AG04449 (cell line): ENCODE measurements around the gene KRT2.

Experiments used
- CTCF ChIA-PET: fragments of 350-600 bp; formaldehyde crosslinking; extraction: SDS; loops from one replicate; lab custom pipeline; 2021; ENCODE audit warnings: antibody characterized with exemption; lab: Yijun Ruan, JAX
- POLR2A ChIA-PET: fragments of 400-600, 350-600 bp; formaldehyde crosslinking; extraction: SDS; loops from one replicate; lab custom pipeline; 2020; ENCODE audit warnings: antibody characterized with exemption, inconsistent platforms; lab: Yijun Ruan, JAX
- DNase-seq: peaks from one replicate; pipeline ENCODE4 v3.0.0-alpha.2; 2010; ENCODE audit warnings: low read depth, low spot score
- H3K4me3 ChIP-seq: 2 replicates; pipeline ENCODE4 v1.5.1; 2011; ENCODE audit warnings: low read depth, mild to moderate bottlenecking, control low read depth, low read length
- CTCF ChIP-seq: IDR thresholded peaks from one replicate; pipeline ENCODE4 v1.5.1; 2011; ENCODE audit warnings: mild to moderate bottlenecking, moderate library complexity, low read length, control low read depth, inconsistent platforms; ENCODE audit not compliant: insufficient read depth; ENCODE audit errors: missing control alignments

Gene KRT2

DNA sequence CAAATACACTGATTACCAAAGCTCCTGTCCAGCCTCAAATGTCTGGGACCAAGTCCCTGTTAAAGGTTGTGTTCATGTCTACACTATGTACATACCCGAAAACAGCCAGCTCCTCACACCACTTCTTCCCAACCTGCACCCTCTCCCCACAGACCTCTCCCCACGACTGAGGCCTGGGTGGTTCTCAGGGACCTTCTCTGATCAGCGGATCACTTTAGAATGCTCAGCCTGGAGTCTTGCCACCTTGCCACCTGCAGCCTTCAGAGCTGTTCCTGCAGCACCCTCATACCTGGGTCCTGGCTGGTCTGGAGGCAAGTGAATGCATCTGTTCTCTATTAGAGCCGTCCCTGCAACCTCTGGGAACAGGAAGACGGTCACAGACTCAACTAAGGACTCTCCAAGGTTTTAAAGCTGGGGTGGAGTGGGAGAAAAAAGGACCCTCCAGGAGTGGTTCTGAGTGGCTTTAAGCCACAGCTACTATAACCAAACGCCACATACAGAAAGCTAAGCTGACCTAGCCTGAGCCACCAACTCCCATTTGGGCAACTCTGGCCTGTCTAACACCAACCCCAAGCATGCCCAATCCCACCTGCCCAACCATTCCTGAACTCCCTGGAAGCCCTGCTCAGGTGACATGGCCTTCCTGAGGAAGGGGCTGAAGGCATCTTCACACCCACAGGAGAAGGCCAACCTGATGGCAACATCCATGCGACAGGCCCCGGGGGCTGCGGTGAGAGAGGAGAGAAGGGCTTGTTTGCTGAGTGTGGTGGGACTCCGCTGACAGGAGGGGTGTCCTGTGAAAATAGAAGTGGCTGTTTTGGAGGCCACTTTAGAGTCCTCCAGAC lies 8.6 kb downstream of the KRT2 start:
- TF ChIP-seq CTCF: no peak

DNA sequence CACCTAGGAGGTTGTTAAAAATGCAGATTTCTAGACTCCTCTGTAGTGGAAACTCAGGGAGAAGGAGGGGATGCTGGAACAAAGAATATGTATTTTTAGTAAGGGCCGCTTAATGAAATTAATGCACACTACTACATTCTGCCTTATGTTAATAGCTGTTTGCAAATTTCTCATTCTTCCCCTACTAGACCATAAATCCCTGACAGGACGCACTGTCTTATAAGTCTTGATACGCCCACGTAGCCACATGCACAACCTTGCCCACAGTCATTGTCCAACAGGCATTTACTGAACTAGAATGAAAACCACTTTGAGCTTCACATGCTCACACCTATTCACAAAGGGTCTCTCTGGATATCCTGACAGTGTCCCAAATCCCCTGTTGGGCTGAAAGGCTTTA lies 10.5 kb downstream of the KRT2 start:
- POLR2A ChIA-PET: no interaction called here

More for the DNA sequence above, 8.6 kb downstream of the KRT2 start:
- no peak for DNase-seq
- ChIA-PET CTCF (no interaction called here), POLR2A (no interaction called here)
- no peak overlapping the region for H3K4me3 ChIP-seq

GRCh38 chr12:52637299-52637698 lies 14.7 kb downstream of the KRT2 start:
- DNase-seq: no peak
- H3K4me3 ChIP-seq: no peak overlapping the region
- ChIA-PET POLR2A (no interaction called here), CTCF (interaction anchor here (1.0 to 1.4 kb wide), 2 partner anchors 11 to 229 kb away, joined by 3 read pairs; no protein-coding TSS in a partner anchor)
- no peak for TF ChIP-seq CTCF

More for the DNA sequence above, 10.5 kb downstream of the KRT2 start:
- CTCF ChIA-PET: no interaction called here
- TF ChIP-seq CTCF: no peak
- DNase-seq: no peak
- no peak overlapping the region for H3K4me3 ChIP-seq

DNA sequence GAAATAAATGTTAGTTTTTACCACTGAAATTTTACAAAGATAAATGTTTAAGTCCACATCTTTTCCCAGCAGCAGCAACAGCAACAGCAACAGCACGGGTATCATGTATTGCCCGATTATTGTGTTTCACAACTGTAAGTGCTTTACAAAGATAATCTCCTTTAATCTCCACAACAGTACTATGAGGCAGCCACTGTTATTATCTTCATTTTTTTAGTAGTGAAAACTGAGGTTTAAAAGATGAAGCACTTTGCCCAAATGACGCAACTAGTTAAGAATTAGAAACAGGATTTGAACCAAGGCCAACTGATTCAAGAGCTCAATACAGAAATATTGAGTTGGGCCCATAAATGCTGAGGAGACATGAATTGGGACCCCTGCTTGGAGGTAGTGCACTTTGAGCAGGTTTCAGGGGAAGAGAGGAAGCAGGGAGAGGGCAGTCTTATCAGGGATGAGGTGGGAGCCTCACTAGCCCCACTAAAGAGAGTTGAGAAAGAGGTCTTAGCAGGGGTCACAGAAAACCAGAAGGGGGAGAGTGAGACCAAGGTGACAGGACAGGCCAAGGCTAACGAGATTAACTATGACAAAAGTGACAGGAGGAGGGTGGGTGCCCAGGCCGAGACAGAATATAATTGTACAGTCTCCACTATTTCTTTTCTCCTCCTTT lies 15.3 kb downstream of the KRT2 start:
- H3K4me3 ChIP-seq: no peak overlapping the region
- no peak for DNase-seq
- POLR2A ChIA-PET: no interaction called here
- no peak for TF ChIP-seq CTCF
- CTCF ChIA-PET: interaction anchor here (1.4 kb wide), 1 partner anchor 11 kb away, joined by 3 read pairs; no protein-coding TSS in a partner anchor

DNA sequence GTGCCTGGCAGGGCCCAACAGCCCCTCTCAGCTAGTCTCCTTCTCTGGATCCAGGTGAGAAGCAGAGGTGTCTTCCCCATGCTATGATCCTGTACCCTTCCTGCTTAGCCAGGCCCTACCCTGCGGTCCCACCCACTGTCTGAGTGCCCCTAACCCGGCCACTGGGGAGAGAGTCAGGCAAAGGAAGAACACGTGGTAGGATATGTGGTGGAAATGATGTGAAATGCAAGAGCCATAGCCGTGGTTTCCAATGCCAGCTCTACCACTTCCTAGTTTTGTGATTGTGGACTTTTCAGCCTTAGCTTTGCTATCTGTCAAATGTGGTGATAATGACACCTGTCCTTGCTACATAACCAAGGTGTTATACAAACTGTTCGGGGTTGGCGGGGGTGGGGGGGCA lies 15.8 kb downstream of the KRT2 start:
- DNase-seq: no peak
- POLR2A ChIA-PET: no interaction called here
- CTCF ChIA-PET: interaction anchor here (1.4 kb wide), 1 partner anchor 12 kb away, joined by 3 read pairs; no protein-coding TSS in a partner anchor
- TF ChIP-seq CTCF: no peak
- no peak overlapping the region for H3K4me3 ChIP-seq
